NCI-H2029 (cell line): Measurements from ENCODE around the gene ACY1.

ENCODE experiments used
- DNase-seq: peaks from one replicate; lab custom pipeline; 2025; lab: John Stamatoyannopoulos, UW

Gene ACY1

GRCh38 chr3:52005571-52005986 lies 22.2 kb downstream of the ACY1 start:
- no peak for DNase-seq

GRCh38 chr3:52006017-52006819 lies 22.9 kb downstream of the ACY1 start:
- DNase-seq: no peak

- no peak for DNase-seq
Observed at GRCh38 chr3:52006820-52007133, 23.4 kb downstream of the ACY1 start.

- no peak for DNase-seq
Observed at GRCh38 chr3:52007291-52007690, 24.0 kb downstream of the ACY1 start.

GRCh38 chr3:52010431-52010830 lies 27.1 kb downstream of the ACY1 start:
- no peak for DNase-seq

GRCh38 chr3:52012699-52013098 lies 29.4 kb downstream of the ACY1 start:
- DNase-seq: no peak

GRCh38 chr3:52013802-52014598 lies 30.7 kb downstream of the ACY1 start:
- DNase-seq: no peak

- no peak for DNase-seq
Observed at GRCh38 chr3:52014613-52015012, 31.3 kb downstream of the ACY1 start.

GRCh38 chr3:52015438-52016228 lies 32.3 kb downstream of the ACY1 start:
- DNase-seq: no peak

GRCh38 chr3:52017586-52017985 lies 34.3 kb downstream of the ACY1 start:
- DNase-seq: no peak

- no peak for DNase-seq
Observed at GRCh38 chr3:52018319-52019000, 35.1 kb downstream of the ACY1 start.

GRCh38 chr3:52019352-52020080 lies 36.2 kb downstream of the ACY1 start:
- no peak for DNase-seq

GRCh38 chr3:52020796-52021195 lies 37.5 kb downstream of the ACY1 start:
- no peak for DNase-seq

GRCh38 chr3:52021489-52022268 lies 38.3 kb downstream of the ACY1 start:
- no peak for DNase-seq

GRCh38 chr3:52022323-52023100 lies 39.2 kb downstream of the ACY1 start:
- no peak for DNase-seq

GRCh38 chr3:52023101-52023770 lies 39.9 kb downstream of the ACY1 start:
- no peak for DNase-seq

GRCh38 chr3:52023860-52024764 lies 40.8 kb downstream of the ACY1 start:
- DNase-seq: no peak
